Measurements from ENCODE around the gene TRIB2.

The TRIB2 gene

DNA sequence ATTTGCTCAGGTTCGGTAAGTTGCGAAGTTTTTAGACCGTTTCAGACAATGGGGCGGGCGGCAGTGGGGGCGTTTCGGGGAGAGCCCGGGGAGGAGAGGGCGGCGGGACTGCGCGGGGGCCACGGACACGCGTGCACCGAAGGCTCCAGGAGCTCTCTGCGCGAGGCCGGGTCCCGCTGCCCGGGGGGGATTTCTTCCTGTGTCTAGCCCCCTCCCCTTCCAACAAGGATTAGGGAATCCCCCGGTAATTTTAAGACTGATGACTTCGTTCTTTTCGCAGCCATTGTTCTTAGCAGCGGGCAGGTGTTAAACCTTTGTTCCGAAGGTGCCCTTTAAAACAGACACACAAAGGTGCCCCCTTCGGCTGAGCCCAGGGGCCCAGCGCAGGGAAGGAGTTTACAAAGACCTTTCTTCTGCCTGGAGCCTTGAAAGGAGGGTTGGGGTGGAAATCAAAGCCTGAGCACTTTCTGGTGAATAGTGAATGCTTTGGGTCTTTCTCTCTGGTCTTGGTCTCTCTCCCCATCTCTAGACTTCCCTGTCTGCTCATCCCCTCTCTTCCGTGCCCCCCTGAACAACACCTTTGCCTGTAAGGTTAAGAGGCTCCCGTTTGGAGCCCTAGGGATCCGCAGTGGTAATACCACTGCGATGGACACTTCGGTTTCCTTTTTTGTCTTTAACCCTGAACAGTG lies 2.1 kb downstream of the TRIB2 start:
- Histone ChIP-seq H3K36me3 (replicated peaks) (no peaks in the 10 kb centered on the region), H3K27me3 (replicated peaks) (no peaks in the 10 kb centered on the region), H3K27ac (peak overlapping the region; percentile 87), H3K4me3 (ENCODE audit: low read depth, low read length) (peak overlapping the region; percentile 88)
- in situ Hi-C loops (cut with HindIII; ENCODE audit: low pct_ligation_motif_present, low sequenced_read_pairs) = loop anchor here (25.0 kb wide), 2 partner anchors 407 to 857 kb away; no protein-coding TSS in a partner anchor
- peak; percentile 8 for TF ChIP-seq CTCF (IDR thresholded peaks at IDR 0.05; ENCODE audit: low read depth, low read length, missing control alignments)
- DNase-seq = no peak

DNA sequence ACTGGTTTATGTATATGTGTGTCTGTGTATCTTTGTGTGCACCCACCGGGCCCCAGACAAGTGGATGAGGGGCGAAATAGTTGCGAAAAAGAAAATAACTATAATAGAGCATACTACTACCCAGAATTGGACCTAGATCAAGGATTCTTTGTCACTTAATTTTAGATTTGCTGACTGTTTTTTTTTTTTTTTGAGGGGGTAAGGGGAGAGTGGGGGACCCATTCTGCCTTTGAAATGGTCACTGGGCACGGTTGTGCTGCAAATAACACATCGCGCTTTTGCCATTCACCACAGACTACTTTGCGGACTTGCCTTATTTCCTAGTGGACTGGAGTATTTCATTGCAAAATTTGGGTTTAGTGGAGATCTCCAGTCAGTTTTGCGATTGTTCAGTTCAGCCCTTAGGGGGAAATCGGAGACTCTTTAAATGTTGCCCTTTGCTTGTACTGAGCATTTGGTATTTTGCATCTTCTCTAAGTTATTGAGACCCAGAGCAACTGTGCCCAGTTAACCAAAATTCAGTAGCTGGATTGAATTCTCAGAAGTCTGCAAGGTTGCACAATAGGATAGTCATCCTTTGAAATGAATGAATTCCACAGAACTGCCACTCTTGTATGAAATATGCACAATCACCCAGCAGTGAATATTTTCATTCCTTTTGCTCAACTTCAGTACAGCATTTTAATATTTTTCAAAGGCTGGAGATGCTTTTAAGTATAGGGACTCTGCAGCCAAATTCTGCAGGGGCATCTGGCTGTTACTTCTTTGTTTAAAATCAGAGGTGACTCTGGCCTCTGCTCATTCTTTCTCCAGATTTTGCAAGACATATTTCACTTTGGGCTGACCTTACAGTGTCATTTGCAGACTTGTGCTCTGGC lies 2.9 kb downstream of the TRIB2 start:
- Histone ChIP-seq H3K27me3 (replicated peaks) (no peaks in the 10 kb centered on the region), H3K4me3 (ENCODE audit: low read depth, low read length) (peak overlapping the region; percentile 88), H3K36me3 (replicated peaks) (peaks cover 1% of the 10 kb centered on the region), H3K27ac (peak overlapping the region; percentile 87)
- DNase-seq = no peak
- TF ChIP-seq CTCF (IDR thresholded peaks at IDR 0.05; ENCODE audit: low read depth, low read length, missing control alignments) = no peak
- in situ Hi-C loops (cut with HindIII; ENCODE audit: low pct_ligation_motif_present, low sequenced_read_pairs) = loop anchor here (25.0 kb wide), 2 partner anchors 407 to 857 kb away; no protein-coding TSS in a partner anchor

GRCh38 chr2:12720278-12720620 lies 3.5 kb downstream of the TRIB2 start:
- H3K27me3 ChIP-seq (replicated peaks) = no peaks in the 10 kb centered on the region
- peak overlapping the region; percentile 88 for H3K4me3 ChIP-seq (ENCODE audit: low read depth, low read length)
- peak overlapping the region; percentile 87 for H3K27ac ChIP-seq
- peaks cover 8% of the 10 kb centered on the region for H3K36me3 ChIP-seq (replicated peaks)
- in situ Hi-C loops (cut with HindIII; ENCODE audit: low pct_ligation_motif_present, low sequenced_read_pairs) = loop anchor here (25.0 kb wide), 2 partner anchors 408 to 858 kb away; no protein-coding TSS in a partner anchor
- no peak for DNase-seq
- no peak for TF ChIP-seq CTCF (IDR thresholded peaks at IDR 0.05; ENCODE audit: low read depth, low read length, missing control alignments)

- H3K27ac ChIP-seq = peak overlapping the region; percentile 87
- peak overlapping the region; percentile 88 for H3K4me3 ChIP-seq (ENCODE audit: low read depth, low read length)
- peaks cover 14% of the 10 kb centered on the region for H3K36me3 ChIP-seq (replicated peaks)
- no peak for DNase-seq
- no peak for TF ChIP-seq CTCF (IDR thresholded peaks at IDR 0.05; ENCODE audit: low read depth, low read length, missing control alignments)
- in situ Hi-C loops (cut with HindIII; ENCODE audit: low pct_ligation_motif_present, low sequenced_read_pairs) = loop anchor here (25.0 kb wide), 2 partner anchors 409 to 859 kb away; no protein-coding TSS in a partner anchor
- H3K27me3 ChIP-seq (replicated peaks) = no peaks in the 10 kb centered on the region
Observed at GRCh38 chr2:12720754-12721378, 4.1 kb downstream of the TRIB2 start.

DNA sequence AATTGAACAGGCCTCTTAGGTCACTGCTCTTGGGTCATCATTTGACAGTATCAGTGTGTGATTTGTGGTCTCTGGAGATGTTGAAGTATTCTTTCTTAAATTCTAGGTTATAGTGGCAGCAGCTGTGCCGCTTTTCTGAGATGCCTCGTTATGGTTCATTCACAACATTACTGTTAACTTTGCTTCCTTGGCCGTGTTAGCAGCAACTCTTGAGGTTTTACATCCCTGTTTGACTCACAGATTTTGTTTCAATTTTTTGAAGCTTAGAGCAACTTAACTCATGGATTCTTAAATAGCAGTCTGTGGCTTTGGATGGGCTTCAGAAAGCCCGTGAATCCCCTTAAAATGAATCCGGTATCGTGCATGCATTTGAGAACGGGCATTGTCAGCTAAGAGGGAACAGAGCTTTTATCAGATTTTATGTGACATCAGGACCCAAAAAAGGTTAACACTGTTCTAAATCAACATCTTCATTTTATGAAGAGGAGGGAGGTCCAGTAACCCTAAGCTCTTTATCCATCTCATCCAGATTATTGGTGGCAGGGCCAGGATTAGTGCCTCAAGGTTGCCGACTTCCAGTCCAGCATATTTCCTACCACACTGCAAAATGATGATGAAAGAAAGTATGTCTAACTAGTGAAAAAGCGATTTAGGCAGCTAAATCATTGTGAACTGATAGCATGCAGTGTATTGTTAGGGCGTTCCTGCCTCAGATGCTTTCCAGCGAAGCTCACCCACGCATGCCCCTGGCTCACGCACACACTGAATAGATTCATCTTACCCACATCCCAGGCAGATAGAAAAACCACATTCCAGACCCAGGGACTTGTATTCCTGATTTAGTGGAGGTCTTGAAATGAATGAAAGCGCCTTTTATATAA lies 5.1 kb downstream of the TRIB2 start:
- in situ Hi-C loops (cut with HindIII; ENCODE audit: low pct_ligation_motif_present, low sequenced_read_pairs) = loop anchor here (25.0 kb wide), 2 partner anchors 410 to 860 kb away; no protein-coding TSS in a partner anchor
- Histone ChIP-seq H3K36me3 (replicated peaks) (peaks cover 21% of the 10 kb centered on the region), H3K27ac (peak overlapping the region; percentile 87), H3K27me3 (replicated peaks) (no peaks in the 10 kb centered on the region), H3K4me3 (ENCODE audit: low read depth, low read length) (peak overlapping the region; percentile 88)
- peak; percentile 87 for DNase-seq
- no peak for TF ChIP-seq CTCF (IDR thresholded peaks at IDR 0.05; ENCODE audit: low read depth, low read length, missing control alignments)

All from brain microvascular endothelial cell (primary cell).